Measurements from ENCODE around the gene NT5DC4.
A peak's percentile ranks its signal among the peaks of the same experiment; 100 is the strongest.

NT5DC4 gene

DNA sequence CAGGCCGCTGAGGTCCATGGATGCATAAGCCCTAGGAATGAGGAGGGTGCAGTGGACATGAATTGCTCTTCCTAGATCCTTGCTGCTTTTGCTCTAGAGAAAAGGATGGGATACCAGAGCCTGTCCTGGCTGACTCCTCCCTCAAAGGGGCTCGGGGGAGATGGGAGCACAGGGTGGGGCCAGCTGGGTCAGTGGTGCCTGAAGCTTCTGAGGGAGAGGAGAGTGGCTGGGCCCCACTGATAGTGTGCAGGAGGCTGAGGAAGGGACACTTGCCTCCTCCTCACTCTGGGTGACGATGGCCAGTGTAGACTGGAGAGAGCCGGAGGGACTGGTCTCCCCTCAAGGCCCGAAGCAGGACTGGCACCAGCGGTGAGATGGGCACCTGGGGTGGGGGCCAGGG is at the start of gene NT5DC4:
NT5DC4 (plus strand) TSS at position 236 of the 400 bp plus-strand sequence; CDS start at position 296, 60 bp downstream.
- no peak for DNase-seq

- no peak for DNase-seq
Observed at GRCh38 chr2:112671801-112672200, 49.0 kb upstream of the NT5DC4 start.

DNA sequence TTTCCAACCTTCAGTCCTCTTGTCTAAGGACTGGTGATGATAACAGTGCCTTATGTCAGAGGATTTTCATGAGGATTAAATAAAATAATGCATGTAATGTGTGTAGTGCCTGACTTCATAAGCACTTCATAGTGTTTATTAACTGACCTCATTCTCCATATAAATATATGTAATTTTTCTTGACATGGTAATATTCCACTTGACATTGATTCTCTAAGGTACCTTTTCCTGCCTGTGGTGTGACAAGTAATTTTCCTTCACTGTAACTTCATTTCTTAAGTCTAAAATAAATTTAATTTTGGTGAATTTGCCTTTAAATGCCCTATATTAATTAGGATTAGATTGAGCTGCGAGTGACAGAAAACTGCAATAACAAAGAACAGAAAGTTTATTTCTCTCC is 47.8 kb upstream of the NT5DC4 start:
- no peak for DNase-seq

DNA sequence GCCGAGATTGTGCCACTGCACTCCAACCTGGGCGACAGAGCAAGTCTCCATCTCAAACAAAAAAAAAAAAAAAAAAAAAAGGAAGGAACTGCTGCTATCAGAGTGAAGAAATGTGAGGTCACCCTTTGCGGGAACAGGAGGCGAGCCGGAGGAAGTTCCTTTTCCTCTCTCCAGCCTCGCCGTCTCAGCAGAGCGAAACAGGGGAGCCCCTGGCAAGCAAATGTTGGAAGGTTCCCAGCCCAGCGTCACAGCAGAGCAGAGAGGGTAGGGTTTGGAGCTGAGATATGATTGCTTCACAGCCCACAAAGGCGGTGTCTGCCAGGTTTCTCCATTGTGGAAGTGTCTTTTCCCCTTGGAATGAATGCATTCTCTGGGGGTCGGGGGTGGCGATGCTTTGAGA is 46.6 kb upstream of the NT5DC4 start:
- no peak for DNase-seq

- no peak for DNase-seq
Observed at GRCh38 chr2:112679484-112679883, 41.3 kb upstream of the NT5DC4 start.

DNA sequence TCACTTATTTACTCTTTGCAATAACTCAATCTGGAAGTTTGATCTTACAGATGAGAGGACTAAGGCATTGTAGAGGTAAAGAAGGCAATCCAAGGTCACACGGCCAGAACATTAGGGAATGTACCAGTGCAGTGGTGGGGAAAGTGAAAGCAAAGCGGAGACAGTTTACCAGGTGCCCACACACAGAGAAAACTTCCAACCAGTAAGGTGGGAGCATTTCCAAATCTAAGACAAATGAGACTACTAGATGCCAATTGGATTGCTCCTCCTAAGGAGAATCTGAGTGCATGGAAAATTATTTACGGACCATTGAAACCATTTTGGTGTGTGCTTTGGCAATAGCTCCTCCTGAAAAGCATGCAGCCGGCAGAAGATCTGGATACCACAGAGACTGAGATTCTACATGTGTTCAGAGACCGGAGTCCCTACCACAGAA is 40.1 kb upstream of the NT5DC4 start:
- no peak for DNase-seq

DNA sequence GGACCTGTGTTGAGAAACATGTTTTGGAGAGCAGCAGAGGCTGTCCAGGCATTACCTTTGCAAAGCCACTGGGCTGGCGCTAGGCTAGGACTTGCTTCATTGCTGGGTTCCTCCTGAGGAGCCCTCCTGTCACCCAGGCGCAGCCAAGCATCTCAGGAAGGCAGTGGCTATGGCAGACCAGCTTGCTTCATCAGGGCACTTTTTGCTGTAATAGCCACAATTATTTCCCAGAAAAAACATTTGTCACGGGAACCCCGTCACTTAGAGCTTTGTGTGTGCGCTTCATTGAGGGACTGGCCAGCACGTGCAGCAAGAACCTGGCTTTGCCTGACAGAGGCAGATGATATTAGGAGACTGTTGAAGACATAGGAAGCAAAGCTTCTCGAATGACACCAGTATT is 38.7 kb upstream of the NT5DC4 start:
- DNase-seq, result no peak

DNA sequence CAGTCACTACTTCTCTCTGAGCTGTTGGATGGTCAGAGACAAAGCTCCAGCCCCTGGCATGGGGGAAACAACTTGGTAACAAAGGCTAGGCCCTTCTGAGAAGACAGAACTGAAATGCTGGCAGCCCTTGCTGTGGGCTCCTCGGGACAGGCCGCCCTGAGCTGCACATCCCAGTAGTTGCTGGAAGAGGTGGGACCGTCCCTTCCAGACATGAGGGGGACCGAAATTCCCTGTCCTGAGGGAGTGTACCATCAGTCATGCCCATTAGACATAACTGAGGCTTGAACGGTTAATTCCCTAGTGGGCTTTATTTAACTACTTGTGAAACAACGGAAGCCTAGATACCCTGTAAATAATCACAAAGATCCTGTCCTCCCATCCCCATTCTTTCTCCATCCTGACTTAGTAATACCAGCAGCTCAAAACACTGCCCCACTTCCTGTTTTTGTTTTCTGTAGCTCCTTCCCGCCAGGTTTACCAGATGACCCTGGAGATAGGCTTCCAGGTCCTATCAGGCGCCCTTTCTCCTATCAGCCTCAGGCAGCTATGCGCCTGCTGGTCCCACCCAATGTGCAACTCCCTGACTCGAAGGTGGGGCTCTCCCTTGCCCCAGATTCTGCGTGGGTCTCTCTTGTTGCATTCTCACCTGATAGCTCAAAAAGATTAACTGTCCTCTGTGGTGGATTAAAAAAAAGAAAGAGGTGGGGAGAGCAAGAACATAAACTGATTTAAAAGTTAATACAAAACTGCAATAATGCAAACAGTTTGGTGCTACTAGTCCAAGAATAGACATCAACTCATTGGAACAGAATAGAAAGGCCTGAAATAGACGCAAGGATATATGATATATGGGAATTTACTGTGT is 37.0 kb upstream of the NT5DC4 start:
- DNase-seq, result no peak

GRCh38 chr2:112684415-112684775 is 36.4 kb upstream of the NT5DC4 start:
- DNase-seq, result no peak

- DNase-seq, result no peak
Observed at GRCh38 chr2:112685271-112685884, 35.4 kb upstream of the NT5DC4 start.

DNA sequence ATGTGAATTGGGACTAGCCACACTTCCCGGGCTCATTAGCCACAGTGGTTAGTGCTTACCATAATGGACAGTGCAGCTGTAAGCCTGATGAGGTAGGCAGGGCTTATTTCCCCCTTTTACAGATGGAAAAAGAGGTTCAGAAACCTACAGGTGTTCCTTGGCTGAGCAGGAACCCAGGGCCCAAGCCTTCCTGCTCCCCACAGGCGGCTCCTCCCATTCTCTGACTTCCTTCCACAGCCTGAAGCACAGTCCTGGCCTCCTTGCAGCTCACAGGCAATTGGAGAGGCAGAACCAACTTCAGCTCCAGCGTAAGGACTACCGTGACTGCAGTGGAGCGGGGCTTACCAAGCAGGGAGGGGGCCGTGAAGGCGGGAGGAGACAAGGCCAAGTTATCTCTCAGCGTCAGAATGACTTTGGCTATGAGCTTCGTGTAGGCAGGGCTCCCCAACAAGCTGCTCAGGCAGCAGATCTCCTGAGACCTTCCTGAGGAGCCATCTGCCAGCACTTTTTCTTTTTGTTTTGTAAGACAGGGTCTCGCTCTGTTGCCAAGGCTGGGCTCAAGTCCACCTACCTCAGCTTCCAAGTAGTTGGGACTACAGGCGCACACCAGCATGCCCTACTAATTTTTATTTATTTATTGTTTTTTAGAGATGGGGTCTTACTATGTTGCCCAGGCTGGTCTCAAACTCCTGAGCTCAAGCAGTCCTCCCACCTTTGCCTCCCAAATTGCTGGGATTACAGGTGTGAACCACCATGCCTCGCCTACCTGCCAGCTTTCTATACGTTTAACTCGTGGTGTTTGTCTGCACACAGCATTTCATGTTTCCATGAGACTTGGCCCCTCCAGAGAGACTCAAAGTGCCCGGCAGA is 34.2 kb upstream of the NT5DC4 start:
- DNase-seq, result no peak

DNA sequence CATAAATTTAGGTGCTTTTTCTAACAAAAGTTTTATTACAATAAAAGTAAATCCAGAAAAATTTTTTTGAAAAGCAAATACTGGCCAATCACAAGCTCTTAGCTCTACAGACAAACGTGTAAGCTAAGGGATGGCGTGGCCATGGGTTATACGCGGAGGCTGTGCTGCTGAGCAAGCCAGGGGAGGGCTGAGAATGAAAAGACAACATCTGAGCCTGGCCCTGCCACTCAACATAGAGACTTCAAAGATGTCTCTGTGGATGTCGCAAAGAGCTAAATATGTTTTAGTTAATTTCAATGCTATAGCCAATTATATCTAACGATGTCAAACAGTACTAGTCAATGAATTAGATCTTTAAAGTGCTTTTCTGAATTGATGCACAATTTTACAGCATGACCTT is 33.3 kb upstream of the NT5DC4 start:
- no peak for DNase-seq

DNA sequence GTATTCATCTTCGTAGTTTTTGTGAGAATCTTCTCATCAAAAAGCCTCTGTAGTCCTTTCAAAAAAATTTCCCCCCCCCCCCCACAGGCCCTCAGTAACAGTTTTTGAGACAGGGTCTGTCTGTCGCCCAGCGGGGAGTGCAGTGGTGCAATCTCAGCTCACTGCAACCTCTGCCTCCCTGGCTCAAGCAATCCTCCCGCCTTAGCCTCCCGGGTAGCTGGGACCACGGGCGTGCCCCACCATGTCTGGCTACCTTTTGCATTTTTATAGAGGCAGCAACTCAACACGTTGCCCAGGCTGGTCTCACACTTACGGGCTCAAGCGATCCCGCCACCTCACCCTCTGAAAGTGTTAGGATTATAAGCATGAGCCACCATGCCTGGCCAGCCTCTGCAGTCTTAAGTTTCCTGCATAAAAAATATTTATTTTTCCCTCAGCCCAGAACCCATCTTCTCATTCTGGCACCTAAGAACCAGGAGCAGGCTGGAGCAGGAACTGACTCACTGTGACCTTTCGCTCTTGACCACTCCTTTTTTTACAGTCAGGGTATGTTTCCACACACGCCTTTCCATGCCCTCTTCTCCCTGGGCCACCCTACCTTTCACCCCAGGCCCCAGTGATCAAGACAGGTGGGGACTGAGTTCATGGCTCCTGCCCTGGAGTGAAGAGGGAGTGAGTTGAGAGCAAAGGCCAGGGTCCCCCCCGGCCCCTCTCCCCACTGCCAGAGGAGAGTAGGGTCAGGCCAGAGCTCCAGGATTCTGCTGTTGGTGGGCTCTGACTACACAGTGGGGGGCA is 32.5 kb upstream of the NT5DC4 start:
- DNase-seq, result no peak

DNA sequence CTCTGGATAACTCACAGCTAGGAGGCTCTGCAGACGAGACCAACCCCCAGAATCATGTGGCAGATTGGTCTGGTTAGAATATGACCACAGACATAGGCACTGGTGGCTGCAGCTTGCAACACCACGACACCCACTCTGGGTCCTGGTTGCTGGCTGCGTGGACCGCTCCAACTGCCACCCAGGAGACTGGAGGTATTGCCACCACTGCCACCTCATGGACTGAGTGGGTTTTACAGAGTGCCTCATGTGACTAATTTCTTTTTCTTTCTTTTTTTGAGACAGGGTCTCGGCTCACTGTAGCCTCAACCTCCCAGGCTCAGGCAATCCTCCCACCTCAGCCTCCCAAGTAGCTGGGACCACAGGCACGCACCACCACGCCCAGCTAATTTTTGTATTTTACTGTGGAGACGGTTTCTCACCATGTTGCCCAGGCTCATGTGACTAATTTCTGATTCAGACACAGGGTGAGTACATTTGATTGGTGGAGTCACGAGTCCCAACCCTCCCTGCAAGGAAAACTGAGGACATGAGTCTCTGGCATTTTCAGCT is 29.9 kb upstream of the NT5DC4 start:
- no peak for DNase-seq

GRCh38 chr2:112691881-112692281 is 28.9 kb upstream of the NT5DC4 start:
- DNase-seq, result no peak

DNA sequence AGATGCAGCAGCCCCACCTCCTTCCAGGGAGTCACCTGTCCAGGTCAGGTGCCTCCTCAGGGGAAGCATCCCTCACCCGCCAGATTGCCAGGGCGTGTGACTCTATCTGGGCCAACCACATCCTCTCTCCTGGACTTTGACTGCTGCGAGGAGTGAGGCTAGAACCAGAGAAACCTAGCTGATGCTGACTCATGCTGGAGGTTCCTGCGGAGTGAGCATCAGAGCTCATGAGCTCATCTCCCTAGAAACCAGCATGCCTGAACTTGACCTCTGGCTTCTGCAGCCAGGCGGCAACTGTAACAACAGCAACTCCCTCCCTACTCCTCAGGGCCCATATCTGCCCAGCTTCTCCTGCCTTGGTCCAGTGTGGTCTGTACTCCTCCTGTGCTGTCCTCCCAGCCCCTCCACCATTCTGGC is 28.3 kb upstream of the NT5DC4 start:
- DNase-seq, result peak; percentile 81

- DNase-seq, result no peak
Observed at GRCh38 chr2:112692918-112693317, 27.9 kb upstream of the NT5DC4 start.

GRCh38 chr2:112693596-112693995 is 27.2 kb upstream of the NT5DC4 start:
- no peak for DNase-seq

GRCh38 chr2:112694182-112694581 is 26.6 kb upstream of the NT5DC4 start:
- no peak for DNase-seq

DNA sequence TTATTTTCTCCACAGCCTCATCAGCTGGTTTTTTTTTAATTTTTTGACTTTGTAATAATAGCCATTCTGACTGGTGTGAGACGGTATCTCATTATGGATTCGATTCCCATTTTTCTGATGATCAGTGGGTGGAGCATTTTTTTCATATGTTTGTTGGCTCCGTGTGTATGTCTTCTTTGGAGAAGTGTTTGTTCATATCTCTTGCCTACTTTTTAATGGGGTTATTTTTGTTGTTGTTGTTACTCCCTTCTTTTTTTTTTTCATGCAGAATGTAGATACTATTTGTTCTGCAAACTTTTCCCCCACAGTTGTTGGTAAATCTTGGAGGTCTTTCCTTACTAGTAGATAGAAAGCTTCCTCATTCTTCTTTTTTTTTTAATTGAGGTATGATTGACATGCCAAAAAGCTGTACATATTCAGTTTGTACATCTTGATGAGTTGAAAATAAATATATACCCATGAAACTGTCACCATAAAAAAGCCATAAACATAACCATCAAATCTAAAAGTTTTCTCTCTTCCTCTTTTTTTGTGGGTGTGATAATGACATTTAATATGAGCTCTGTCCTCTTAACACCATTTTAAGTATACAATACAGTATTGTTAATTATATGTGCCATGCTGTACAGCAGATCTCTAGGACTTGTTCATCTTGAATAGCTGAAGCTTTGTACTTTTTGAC is 21.8 kb upstream of the NT5DC4 start:
- no peak for DNase-seq

DNA sequence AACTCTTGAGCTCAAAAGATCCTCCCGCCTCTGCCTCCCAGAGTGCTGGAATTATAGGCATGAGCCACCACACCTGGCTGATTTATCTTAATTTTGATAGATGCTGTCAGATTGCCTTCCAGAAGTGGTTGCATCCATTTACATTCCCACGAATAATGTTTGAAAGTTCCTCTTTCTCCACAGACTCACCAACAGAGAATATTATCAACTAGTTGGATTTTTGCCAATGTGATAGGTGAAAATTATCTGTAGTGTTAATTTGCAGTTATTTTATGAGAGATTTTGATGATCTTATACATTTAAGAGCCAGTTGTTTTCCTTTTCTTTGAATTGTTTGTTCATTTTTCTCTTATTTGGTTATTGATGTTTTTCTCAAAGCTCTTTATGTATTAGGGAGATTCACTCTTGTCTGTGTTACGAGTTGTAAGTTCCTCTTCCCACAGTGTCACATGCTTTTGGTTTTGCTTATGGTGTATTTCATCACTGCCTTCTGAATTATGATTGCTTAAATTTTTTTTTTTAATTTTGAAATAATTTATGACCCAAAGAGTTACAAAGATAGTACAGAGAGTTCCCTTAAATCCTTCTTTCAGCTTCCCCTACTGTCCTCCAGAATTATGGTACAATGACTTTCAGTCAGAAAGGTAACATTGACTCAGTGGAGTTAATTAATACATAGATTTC is 20.7 kb upstream of the NT5DC4 start:
- no peak for DNase-seq
